GM19397 (cell line): ENCODE data around the gene DBF4B.

ENCODE experiments used
- ATAC-seq: cut with Tn5 transposase; IDR thresholded peaks from one replicate; pipeline ENCODE4 v1.9.1; 2021; ENCODE audit warnings: mild to moderate bottlenecking, moderate library complexity; ENCODE audit not compliant: unreplicated experiment

Gene DBF4B

GRCh38 chr17:44775838-44776621, 67.6 kb downstream of the DBF4B start:
- ATAC-seq: no peak

GRCh38 chr17:44776628-44777393, 68.3 kb downstream of the DBF4B start:
- ATAC-seq: no peak

GRCh38 chr17:44777394-44778348, 69.2 kb downstream of the DBF4B start:
- no peak for ATAC-seq

GRCh38 chr17:44778656-44779210, 70.3 kb downstream of the DBF4B start:
- ATAC-seq: no peak

GRCh38 chr17:44779211-44780025, 71.0 kb downstream of the DBF4B start:
- no peak for ATAC-seq

GRCh38 chr17:44780161-44780560, 71.7 kb downstream of the DBF4B start:
- no peak for ATAC-seq

- no peak for ATAC-seq
Measured at GRCh38 chr17:44780845-44781480, 72.5 kb downstream of the DBF4B start.

- ATAC-seq: no peak
Measured at GRCh38 chr17:44781551-44782325, 73.3 kb downstream of the DBF4B start.

- no peak for ATAC-seq
Measured at GRCh38 chr17:44782326-44782850, 73.9 kb downstream of the DBF4B start.

- ATAC-seq: no peak
Measured at GRCh38 chr17:44785921-44786320, 77.5 kb downstream of the DBF4B start.

GRCh38 chr17:44786551-44787081, 78.2 kb downstream of the DBF4B start:
- no peak for ATAC-seq

GRCh38 chr17:44787271-44787940, 78.9 kb downstream of the DBF4B start:
- no peak for ATAC-seq

- no peak for ATAC-seq
Measured at GRCh38 chr17:44788139-44788538, 79.7 kb downstream of the DBF4B start.

- ATAC-seq: no peak
Measured at GRCh38 chr17:44792276-44792675, 83.8 kb downstream of the DBF4B start.

- ATAC-seq: no peak
Measured at GRCh38 chr17:44793885-44794842, 85.7 kb downstream of the DBF4B start.

GRCh38 chr17:44794851-44795413, 86.5 kb downstream of the DBF4B start:
- no peak for ATAC-seq
